HG03520 (cell line): ENCODE measurements around the gene MAP3K14.

ENCODE experiments used
- ATAC-seq: cut with Tn5 transposase; IDR thresholded peaks from one replicate; pipeline ENCODE4 v1.9.1; 2021; ENCODE audit warnings: mild to moderate bottlenecking, moderate library complexity; ENCODE audit not compliant: unreplicated experiment

The MAP3K14 gene

DNA sequence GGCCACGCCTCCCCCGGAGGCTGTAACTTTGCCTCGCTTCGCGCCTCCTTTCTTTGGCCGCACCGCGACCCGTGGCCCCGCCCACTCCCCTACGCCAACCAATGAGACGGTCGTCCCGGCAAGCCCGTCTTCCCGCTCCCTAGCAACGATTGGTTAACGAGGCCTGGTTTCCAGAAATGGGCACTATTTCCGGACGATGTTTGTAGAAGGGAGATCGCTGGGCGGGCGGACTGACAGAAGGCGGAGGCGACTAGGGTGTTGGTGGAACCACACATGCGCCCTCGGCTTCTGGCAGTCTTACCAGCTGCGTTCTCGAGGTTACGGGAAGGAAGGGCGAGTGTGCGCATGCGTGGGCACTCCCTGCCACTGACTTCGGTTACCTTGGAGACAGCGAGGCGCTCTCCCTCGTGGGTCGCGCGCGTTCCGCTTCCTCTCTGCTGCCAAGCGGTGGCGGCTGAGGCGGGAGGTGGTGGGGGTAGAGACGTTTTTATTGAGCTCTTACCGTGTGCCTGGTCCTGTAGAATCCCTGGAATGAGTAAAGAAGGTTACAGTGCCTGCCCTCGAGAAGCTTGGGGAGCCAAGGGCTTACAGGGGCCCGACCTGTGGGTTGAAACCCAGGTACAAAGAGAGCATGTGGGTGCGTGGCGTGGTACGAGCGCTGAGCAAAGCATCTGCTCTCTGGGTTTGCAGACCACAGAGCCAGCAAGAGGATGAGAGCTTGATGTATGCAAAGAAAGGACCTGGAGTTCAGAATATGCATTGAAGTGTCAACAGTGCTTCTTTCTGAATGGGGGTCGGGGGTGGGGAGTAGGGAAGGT, 500 bp upstream of the MAP3K14 start:
- ATAC-seq, result peak; percentile 68

DNA sequence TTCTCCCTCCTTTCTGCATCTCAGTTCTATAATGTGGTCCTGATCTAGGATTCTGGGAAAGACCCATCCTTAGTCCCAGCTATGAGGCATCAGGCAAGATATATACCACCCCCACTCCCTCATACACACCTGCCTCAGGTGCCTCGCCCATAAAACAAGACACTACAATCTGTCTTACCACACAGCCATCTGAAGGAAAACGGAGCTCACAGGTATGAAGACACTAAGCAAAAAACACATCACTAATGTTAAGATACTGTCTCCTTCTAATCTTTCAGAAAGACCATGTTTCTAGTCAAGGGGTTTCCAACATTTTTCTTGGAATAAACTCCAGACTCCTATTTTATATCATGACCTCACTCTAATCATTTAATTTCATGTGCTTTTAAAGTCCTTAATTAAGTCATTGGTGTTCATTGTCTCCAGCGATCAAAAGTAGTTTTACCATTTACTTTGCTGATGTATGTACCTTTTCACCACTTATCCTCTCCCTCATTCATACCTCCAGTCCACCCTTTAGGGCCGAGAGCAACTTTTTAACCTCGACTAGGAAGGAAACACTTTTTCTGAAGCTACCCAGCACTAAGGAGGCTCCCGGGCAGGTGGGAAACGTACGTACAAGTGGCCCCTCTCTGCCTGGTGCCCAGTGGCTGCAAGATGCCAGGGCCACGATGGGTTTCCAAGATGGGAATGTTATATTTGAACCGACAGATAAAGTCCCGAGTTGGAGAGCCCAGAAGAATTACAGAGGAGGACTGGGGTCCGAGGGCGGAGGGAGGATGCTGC, 979 bp downstream of the MAP3K14 start:
- ATAC-seq, result no peak

DNA sequence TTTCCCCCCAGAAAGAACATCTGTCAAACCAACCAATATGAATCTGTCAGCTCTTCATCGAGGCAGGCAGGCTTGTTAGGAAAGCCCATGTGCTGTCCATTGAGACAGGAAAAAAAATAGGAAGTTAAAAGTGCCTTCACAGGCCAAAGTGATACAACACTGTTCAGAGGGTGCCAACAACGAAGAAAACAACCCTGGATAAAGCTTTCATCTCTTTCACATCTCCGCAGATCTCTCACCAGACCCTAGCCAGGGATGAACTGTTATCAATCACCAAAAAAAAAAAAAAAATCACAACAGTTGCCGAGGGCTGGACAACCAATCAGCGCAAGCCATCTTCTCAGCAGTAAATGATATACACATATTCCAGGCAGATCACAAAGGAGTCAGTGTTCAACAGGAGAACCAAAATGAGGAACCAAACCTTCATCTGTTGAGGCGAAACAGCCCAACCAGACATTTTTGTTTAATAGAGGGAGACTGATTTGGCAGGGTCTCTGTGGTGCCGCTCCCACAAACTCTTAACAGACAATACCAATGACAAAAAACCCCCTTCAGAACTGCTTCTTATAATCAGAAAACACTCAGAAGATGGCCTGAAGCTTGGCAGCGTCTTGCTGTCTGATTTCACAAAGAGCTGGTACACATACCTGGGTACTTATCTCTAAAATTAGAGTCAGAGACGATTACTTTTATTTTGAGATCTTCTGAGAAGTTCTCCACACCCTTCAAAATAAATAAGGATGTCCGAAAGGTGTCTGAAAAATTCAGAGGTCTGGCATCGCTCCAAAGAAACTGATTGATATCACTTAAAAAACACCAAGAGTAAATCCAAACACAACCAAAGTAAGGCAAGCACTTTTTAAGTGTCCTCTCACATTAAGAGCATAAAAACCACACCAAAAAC, 1.8 kb downstream of the MAP3K14 start:
- ATAC-seq, result no peak

DNA sequence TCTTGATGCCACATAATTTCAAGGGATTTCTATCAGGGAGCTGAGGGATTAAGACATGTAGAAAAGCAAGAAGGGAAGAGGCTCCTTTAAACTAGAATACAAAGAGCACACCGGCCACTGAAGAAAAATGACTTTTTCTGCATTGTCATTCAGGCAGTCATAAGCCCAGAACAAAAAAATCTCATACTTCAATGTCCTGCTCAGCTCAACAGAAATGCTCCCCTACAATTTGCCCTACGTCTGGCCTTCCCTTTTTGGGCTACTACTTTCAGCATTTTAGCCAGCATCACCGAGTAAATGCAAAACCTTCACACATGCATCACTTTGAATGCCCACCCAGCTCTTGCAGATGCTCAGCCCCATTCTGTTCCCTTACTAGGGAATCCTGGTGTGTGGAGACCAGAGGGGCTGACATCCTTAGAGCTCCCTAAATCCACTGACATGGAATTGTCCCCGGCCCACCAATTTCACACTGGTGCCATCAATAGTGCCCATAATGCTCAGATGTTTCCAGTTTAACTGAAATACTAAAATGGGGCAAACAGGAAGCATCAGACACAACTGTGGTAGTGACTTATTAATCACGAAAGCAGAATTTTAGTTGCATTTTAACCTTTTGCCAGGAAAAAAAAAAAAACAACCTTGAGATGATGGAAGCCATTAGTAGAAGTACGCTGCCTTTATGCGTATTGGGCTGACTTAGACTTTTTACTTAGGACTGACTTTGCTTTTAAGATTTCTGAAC, 2.7 kb downstream of the MAP3K14 start:
- no peak for ATAC-seq

DNA sequence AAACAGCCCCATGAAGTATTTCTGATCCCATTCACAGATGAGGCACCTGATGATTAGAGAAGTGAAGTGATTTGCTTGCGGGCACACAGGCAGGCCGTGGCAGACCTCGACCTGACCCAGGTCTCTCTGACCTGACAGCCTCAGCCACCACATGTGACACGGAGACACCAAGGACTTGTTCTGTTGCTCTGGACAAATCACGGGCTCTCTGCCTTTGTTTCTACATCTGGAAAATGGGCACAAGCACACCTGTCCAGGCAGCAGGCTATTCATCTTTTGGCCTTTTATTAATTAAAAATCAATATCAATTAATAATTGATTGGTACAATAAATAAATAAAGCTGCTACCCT, 3.4 kb downstream of the MAP3K14 start:
- no peak for ATAC-seq

DNA sequence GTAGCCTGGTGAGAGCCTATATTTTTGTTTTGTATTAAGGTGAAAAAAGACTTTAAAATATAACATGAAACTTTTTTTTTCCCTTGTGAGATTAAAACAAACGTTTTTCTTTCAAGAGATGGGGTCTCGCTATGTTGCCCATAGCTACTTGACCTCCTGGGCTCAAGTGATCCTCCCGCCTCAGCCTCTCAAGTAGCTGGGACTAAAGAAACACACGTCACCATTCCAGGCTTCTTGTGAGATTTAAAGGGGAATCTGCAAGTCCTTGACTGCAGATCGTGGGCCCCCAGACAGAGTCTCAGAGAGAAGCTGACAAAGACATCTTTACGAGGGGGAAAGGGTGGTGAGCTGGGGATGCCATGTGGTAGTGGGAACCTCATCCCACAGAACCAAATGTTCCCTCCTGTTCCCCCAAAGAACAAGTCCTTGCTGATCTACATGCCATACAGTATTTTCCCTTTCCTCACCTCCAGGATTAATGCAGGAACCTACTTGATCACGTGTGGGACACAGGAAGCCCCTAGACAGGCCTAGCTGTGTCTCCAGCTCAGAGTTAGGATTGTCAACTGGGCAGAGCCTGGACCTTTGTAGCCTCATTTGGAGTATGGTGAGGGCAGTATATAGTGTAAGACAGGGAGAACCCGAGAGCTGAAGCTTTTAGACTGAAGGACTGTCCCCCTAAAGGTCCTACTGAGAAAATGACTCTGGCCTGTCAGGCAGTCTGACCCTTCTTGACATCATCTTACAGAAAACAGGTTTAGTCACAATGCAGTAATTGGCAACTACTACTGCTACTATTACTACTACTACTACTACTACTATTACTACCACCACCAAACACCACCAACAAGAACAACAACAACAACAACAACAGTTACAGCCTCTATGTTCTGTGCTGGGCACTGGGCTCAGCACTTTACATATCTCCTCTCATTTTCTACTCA, 4.1 kb downstream of the MAP3K14 start:
- ATAC-seq, result no peak

DNA sequence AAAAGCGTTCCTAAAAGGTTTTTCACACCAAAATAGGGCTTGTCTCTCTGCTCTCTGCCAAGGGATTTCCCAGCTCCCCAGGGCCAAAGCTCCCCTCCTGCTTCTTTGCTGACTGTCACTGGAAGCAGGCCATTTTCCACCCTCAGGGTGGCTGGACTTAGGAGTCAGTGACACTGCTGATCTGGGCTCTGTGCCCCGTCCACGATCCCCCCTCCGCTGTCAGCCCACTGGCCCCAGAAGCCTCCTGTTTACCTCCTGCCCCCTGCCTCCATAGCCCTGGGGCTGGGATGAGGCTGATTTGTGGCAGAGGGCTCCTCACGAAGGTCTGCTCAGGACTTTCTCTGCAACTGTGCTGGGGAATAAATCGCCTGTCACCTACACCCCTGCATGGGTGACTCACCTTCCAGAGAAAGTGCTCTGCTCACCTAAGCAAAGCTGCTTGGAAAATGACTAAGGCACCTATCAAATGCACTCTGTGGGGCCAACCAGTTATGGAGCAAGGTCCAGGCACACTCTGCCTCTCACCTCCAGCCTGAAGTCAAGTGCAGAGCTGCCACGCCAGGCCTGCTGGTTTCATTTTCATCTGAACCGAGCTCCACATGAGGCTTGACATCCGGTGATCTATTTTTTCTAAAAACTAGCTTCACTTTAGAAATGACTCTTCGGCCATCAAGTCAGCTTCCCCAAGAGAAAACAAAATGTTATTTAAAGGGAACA, 4.9 kb downstream of the MAP3K14 start:
- no peak for ATAC-seq

DNA sequence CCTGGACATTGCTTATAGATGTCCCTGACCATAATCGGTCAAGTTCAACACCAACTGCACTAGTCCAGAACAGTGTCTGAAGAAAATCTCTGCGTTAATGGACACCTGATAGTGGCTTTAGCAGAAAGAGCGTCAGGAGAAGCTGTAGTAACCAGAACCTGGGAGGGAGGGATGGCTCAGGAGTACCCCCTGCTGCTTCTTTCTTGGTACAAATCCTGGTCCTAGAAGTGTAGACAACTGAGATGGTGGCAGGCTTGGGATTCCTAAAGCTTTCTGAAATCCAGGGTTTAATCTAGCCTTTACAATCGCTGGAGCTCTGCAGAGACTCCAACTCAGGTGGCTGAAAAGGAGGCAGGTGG, 5.4 kb downstream of the MAP3K14 start:
- no peak for ATAC-seq

DNA sequence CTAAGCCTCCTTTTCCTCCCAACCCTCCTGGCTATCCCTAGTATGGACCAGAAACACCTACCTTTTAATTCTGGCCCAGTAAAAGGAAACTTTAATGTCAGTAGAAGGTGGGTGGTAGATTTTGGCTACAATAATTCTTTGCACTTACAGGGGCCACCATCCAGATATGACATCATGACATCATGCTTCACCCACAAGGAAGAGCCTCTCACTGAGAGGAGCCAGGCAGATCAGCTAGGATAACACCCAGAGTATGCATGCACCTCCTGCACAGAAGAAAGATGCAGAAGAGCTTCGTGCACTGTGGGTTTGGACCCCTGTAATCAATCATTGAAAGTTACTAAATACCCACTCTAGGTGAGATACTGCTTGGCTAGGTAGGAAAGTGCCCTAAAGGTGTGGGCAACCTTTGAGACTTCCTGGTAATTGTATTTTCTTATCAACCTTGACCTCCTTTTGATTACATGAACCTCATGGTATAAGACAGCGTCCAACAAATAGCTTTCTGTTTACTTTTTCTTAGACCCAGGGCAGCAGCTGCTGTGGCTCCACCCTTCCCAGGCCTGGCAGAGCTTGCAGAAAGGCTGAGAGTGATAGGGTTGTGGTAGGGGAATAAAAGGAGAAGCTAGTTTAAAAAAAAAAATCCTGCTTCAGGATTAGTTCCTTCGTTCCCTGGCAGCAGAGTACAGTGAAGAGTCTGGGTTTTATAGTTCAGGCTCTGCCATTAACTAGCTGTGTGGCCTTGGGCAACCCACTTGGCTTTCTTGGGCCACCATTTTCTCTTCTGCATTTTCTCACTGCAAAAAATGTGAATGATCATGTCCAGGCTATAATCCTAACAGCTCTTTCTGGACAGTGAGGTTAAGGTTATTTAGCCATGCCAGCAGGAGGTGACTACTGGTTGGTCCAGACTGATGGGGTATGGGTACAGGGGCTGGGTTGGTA, 6.2 kb downstream of the MAP3K14 start:
- ATAC-seq, result no peak

DNA sequence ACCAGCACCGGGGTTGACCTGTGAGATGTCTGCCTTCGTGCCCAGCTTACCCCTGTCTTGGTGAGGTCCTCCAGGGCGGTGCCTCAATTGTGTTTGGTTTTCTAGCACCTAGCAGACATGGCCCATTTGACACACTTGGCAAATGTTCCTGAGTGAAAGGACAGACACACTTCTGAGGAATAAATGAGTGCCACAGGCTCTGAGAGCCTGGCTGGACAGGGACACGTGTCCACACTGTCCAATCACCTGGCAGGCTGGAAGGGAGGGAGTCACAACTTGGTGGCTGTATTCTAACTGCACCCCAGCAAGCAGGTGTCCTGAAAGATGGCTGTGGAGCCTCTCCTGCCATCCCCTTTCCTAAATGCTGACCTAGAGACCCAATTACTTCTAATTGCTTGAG, 7.4 kb downstream of the MAP3K14 start:
- ATAC-seq, result no peak

DNA sequence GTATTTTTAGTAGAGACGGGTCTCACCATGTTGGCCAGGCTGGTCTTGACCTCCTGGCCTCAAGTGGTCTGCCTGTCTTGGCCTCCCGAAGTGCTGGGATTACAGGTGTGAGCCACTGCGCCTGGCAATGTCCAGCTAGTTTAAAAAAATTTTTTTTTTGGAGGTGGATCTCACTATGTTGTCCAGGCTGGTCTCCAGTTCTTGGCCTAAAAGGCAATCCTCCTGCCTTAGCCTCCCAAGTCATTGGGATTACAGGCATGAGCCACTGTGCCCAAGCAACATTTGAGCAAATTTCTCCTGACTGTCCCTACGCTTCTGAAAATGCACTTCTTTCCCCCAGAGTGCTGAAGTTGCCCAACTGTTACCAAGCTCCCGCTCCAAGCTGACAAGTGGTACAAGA, 8.0 kb downstream of the MAP3K14 start:
- no peak for ATAC-seq

DNA sequence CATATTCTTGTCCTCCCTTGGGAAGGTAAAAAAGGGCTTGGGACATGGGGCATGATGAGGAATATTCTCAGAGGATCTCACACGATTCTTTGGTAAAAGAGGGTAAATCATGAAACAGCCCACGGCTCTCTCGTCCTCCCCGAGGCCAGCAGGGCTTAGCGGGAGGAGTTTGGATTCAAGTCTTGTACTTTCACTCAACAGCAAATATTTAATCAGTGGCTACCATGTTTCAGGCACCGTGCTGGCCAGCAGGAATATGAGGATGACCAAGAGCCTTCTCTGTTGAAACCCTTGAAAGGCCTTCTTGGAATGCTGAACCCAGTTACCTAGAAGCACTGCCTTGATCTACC, 8.8 kb downstream of the MAP3K14 start:
- no peak for ATAC-seq

DNA sequence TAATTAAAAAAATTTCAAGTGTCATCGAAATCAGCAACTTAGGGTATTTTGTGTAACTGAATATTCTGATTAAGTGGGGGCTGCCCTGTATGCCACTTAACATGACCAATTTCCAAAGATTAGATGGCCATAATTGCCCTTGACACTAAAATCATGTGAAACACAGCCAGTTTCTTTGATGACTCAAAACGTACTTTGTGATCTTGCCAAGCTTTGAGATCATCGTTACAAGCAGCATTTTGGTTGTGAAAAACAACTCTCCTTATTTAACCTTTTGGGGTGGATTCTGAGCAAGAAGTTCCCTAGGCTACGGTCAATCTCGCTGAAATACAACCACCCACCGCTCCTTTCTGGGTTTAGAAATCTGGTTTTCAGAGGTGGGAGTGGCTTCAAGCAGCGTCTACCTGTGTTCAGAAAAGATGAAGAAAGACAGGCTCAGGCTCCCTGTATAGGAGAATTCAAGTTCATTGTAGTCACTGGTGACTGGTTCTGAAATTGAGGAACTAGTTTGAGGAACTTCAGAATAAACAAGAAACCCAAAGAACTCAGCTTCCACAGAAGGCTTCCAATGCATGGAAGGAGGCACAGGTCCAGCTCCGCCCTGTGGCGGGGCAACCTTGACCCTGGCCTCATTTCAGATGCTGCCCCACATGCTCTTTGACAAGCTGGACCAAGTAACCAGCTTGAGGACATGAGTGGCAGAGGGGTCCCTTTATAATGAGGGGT, 9.4 kb downstream of the MAP3K14 start:
- peak; percentile 37 for ATAC-seq

DNA sequence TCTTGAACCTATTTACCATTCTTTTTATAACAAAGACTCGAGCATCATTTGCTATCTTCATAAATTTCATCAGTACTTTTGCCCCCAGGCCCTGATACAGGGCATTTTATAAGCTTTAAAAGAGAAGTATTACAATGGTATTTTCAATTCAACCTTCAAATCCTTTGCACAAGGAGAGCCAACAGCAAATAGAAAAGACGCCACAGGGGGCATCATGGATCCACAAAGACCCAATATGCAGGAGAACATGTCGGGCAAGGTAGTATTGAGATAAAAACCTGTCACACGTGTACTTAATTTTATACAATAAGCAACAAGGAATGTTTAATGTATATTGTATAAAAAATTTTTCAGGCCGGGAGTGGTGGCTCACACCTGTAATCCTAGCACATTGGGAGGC, 10.2 kb downstream of the MAP3K14 start:
- no peak for ATAC-seq

DNA sequence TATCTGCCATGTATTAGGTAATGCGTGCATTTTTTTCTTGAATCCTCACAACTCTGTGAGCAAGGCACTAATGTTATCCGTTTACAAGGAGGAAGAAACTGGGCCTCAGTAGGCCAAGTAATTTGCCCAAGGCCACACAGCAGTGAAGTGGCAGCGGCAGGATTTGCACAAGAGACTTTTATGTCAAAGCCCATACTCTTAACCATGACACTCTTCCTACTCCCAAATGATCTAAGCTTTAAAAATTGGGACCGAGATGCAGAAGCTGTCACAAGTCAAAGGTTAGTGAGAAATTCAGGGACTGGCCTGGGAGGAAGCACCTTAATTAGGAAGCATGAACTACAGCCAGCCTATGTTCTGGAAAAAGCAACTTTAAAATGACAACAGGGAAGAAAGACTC, 10.7 kb downstream of the MAP3K14 start:
- ATAC-seq, result no peak

DNA sequence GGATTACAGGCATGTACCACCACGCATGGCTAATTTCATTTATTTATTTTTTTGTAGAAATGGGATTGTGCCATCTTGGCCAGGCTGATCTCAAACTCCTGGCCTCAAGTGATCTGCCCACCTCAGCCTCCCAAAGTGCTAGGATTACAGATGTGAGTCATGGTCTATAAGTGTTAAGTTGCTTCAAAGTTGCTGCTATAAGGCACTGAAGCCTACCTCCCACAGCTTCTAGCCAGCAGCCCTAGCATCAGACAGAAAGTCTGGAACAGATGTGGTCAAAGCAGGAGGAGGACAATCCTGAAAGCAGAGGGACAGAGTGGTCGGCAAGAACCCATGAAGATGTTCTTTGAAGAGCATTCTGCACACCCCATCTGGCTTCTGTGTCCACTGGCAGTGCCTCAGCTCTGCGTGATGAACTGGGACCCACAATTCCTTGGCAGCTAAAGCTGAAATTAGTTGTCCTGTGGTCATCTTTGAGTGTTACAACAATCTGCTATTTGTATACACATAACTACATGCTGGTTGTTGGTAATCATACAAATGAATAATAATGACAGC, 11.2 kb downstream of the MAP3K14 start:
- no peak for ATAC-seq

DNA sequence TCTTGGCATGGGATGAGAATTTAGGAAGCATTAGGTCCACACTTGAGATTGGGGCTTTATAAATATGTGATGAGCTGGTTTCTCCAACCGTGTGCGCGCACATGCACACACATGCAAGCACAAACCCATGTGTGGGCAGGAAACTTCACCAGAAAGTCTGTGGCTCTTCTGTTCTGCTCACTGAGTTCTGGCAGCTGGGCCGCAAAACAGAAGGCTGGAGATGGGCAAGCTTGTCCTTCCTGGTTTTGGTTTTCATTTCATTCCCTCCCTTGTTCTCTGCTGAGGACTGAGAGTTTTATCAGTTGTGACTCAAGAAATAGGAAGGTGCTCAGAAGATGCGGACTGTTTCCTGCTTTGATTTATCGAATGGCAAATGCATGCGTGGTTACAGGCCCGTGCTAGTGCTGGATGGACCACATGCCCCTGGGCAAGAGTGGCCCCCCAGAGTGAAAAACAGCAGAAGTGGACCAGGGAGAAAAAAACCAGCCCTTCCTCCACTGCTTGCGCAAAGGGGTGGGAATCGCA, 14.1 kb downstream of the MAP3K14 start:
- ATAC-seq, result peak; percentile 35
